B cell (primary cell): ENCODE measurements around the gene MCOLN1. TPM values are rescaled to one million over a fixed set of nuclear protein-coding genes. Genes with fewer than 3 reads are reported as not detected.

Experiments used
- ATAC-seq: fragments of 200-7000 bp; cut with Tn5 transposase; one replicate; pipeline ENCODE4 v1.10.0; 2021; ENCODE audit warnings: low read depth, mild to moderate bottlenecking, moderate number of reproducible peaks, moderate library complexity
- CTCF ChIA-PET: fragments of 350-600 bp; sonication (Branson Sonifier 250); formaldehyde crosslinking; loops from one replicate; lab custom pipeline; 2021; ENCODE audit warnings: antibody characterized with exemption, inconsistent platforms; lab: Charles Lee
- POLR2A ChIA-PET: fragments of 350-600 bp; sonication (Branson Sonifier 250); formaldehyde crosslinking; loops from one replicate; lab custom pipeline; 2021; ENCODE audit warnings: antibody characterized with exemption; lab: Charles Lee
- DNase-seq: peaks from one replicate; pipeline ENCODE4 v3.0.0; 2013
- H2AFZ ChIP-seq: 2 replicates; pipeline ENCODE4 v1.6.1; 2012; ENCODE audit warnings: mild to moderate bottlenecking, low read depth, low read length; ENCODE audit not compliant: insufficient read depth, poor library complexity, severe bottlenecking
- H3K27ac ChIP-seq, 2 donors: 1 replicate in 1 of 2; 2 replicates in 1 of 2; pipeline ENCODE4 v1.5.1; 2012 to 2013; ENCODE audit warnings: low read length in 2 of 2, mild to moderate bottlenecking in 2 of 2, moderate library complexity in 1 of 2
- H3K27me3 ChIP-seq, 4 experiments: fragments of 200-600 bp in 1 of 4; sonication (generic) in 1 of 4; replicated peaks in 1 of 4; 1 replicate in 2 of 4; 2 replicates in 2 of 4; pipeline versions ENCODE4 v1.6.1 to v1.7.0; 2013 to 2016; ENCODE audit warnings: low read length in 3 of 4, mild to moderate bottlenecking in 2 of 4, mixed read lengths in 1 of 4, moderate library complexity in 1 of 4; ENCODE audit not compliant: insufficient read depth in 4 of 4, control insufficient read depth in 3 of 4; ENCODE audit errors: control extremely low read depth in 1 of 4
- H3K36me3 ChIP-seq, 2 experiments: replicated peaks in 1 of 2; 1 replicate in 1 of 2; 2 replicates in 1 of 2; pipeline versions ENCODE4 v1.6.1 to v1.7.1; 2013; ENCODE audit warnings: low read length in 1 of 2; ENCODE audit not compliant: insufficient read depth in 2 of 2, control insufficient read depth in 1 of 2; ENCODE audit errors: control extremely low read depth in 1 of 2, extremely low read depth in 1 of 2
- H3K4me1 ChIP-seq, 2 donors: fragments of 200-600 bp in 1 of 2; sonication (generic) in 1 of 2; 1 replicate in 1 of 2; 2 replicates in 1 of 2; pipeline versions ENCODE4 v1.5.1 to v1.6.1; 2013 to 2017; ENCODE audit warnings: low read length in 2 of 2; ENCODE audit not compliant: control insufficient read depth in 2 of 2, insufficient read depth in 2 of 2
- H3K4me2 ChIP-seq: replicated peaks from 2 replicates; pipeline ENCODE3; 2012; ENCODE audit warnings: mild to moderate bottlenecking, low read depth, low read length; ENCODE audit not compliant: poor library complexity, severe bottlenecking
- H3K4me3 ChIP-seq, 5 experiments: fragments of 200-600 bp in 1 of 5; sonication (generic) in 1 of 5; 1 replicate in 3 of 5; 2 replicates in 2 of 5; pipeline versions ENCODE4 v1.5.1 to v1.7.0; 2011 to 2016; ENCODE audit warnings: low read length in 4 of 5, mild to moderate bottlenecking in 4 of 5, low read depth in 2 of 5, control low read depth in 1 of 5, moderate library complexity in 1 of 5; ENCODE audit not compliant: insufficient read depth in 1 of 5; ENCODE audit errors: control extremely low read depth in 1 of 5, extremely low read depth in 1 of 5
- H3K79me2 ChIP-seq: fragments of 200-600 bp; sonication (generic); one replicate; pipeline ENCODE4 v1.6.0; 2016; ENCODE audit warnings: low read length; ENCODE audit not compliant: control insufficient read depth, insufficient read depth
- H3K9ac ChIP-seq: fragments of 200-600 bp; sonication (generic); 2 replicates; pipeline ENCODE4 v1.6.1; 2017; ENCODE audit warnings: mild to moderate bottlenecking, low read length, moderate library complexity
- H3K9me3 ChIP-seq, 3 donors: one replicate each; pipeline versions ENCODE4 v1.6.1 to v1.7.1; 2013; ENCODE audit warnings: low read length in 2 of 3; ENCODE audit not compliant: control insufficient read depth in 2 of 3, insufficient read depth in 1 of 3; ENCODE audit errors: control extremely low read depth in 1 of 3
- H4K20me1 ChIP-seq: 2 replicates; pipeline ENCODE4 v1.6.0; 2012; ENCODE audit warnings: mild to moderate bottlenecking, low read length; ENCODE audit not compliant: insufficient read depth, control insufficient read depth, poor library complexity, severe bottlenecking
- H3K27ac Mint-ChIP-seq: one replicate; pipeline ENCODE4 v1.8.0; 2021; ENCODE audit warnings: mixed read lengths
- H3K27me3 Mint-ChIP-seq: one replicate; pipeline ENCODE4 v1.8.0; 2021; ENCODE audit warnings: mixed read lengths
- H3K4me1 Mint-ChIP-seq: one replicate; pipeline ENCODE4 v1.8.0; 2021; ENCODE audit warnings: mixed read lengths
- H3K4me3 Mint-ChIP-seq: one replicate; pipeline ENCODE4 v1.8.0; 2021; ENCODE audit warnings: mixed read lengths
- H3K9me3 Mint-ChIP-seq: one replicate; pipeline ENCODE4 v1.8.0; 2022; ENCODE audit warnings: mixed read lengths; ENCODE audit not compliant: insufficient read depth
- CTCF ChIP-seq: fragments of 200-600 bp; IDR thresholded peaks from one replicate; pipeline ENCODE4 v1.8.0; 2022; ENCODE audit warnings: antibody characterized with exemption, mild to moderate bottlenecking
- EZH2 ChIP-seq: IDR thresholded peaks from 2 replicates; pipeline ENCODE4 v1.6.1; 2012; ENCODE audit warnings: borderline replicate concordance, low read depth, mild to moderate bottlenecking, moderate library complexity, low read length; ENCODE audit not compliant: insufficient read depth, poor library complexity, severe bottlenecking
- WGBS: methylation state at CpG from one replicate; pipeline ENCODE4 v1.1.5; 2013; ENCODE audit warnings: missing lambda C conversion rate; ENCODE audit not compliant: insufficient coverage; 5-methylcytosine and 5-hydroxymethylcytosine counted together
- intact Hi-C: fragments of 100-400 bp; cut with micrococcal nuclease; formaldehyde crosslinking; loops from one replicate; pipeline ENCODE4 v1.10.0; 2022
- polyA plus RNA-seq: library from polyadenylated mRNA; depleted of rRNA; stranded (reverse); fragments of >200 nt; gene quantifications from 2 replicates; pipeline ENCODE4 v1.2.3, GENCODE V29; 2012
- total RNA-seq, 2 donors: library from RNA; stranded (reverse); fragments of 120-200 nt in 1 of 2; gene quantifications; 1 replicate in 1 of 2; 2 replicates in 1 of 2; pipeline versions ENCODE4 v1.2.3 to v1.2.4, GENCODE V29; 2013 to 2022

MCOLN1 gene
- total and polyA plus RNA-seq, 2 donors (not counting 1 experiment from before 2014, with no cell fraction given): 12.5 to 19.0 TPM

GRCh38 chr19:7529246-7529600 is 6.8 kb downstream of the MCOLN1 start:
- WGBS: 90% methylated on average over 14 of the region's 15 CpGs
- POLR2A ChIA-PET: no interaction called here
- Histone ChIP-seq H2AFZ (no peak overlapping the region), H3K27ac (no peak overlapping the region), H3K4me2 (no peak overlapping the region), H3K27me3 (no peaks in the 10 kb centered on the region), H3K9ac (no peak overlapping the region), H3K9me3 (no peaks in the 10 kb centered on the region), H3K4me3 (no peak overlapping the region), H3K4me1 (peaks cover 0 to 14% of the 10 kb centered on the region in 2 donors), H3K79me2 (no peaks in the 10 kb centered on the region), H4K20me1 (no peaks in the 10 kb centered on the region), H3K36me3 (peaks cover 0 to 7% of the 10 kb centered on the region in 2 experiments)
- Mint-ChIP-seq H3K4me1 (peaks cover 5% of the 10 kb centered on the region), H3K4me3 (no peak overlapping the region), H3K27me3 (no peaks in the 10 kb centered on the region), H3K9me3 (no peaks in the 10 kb centered on the region), H3K27ac (no peak overlapping the region)
- intact Hi-C loops: no loop called here
- no peak for DNase-seq
- no peak for ATAC-seq
- TF ChIP-seq EZH2 (no peak), CTCF (no peak)
- CTCF ChIA-PET: no interaction called here

- Histone ChIP-seq H3K9ac (no peak overlapping the region), H3K27ac (no peak overlapping the region), H3K4me1 (peaks cover 0 to 20% of the 10 kb centered on the region in 2 donors), H3K9me3 (no peaks in the 10 kb centered on the region), H4K20me1 (no peaks in the 10 kb centered on the region), H2AFZ (no peak overlapping the region), H3K36me3 (peaks cover 0 to 7% of the 10 kb centered on the region in 2 experiments), H3K4me3 (no peak overlapping the region), H3K4me2 (no peak overlapping the region), H3K27me3 (no peaks in the 10 kb centered on the region), H3K79me2 (no peaks in the 10 kb centered on the region)
- WGBS: 96% methylated on average over 30 of the region's 33 CpGs
- Mint-ChIP-seq H3K27me3 (no peaks in the 10 kb centered on the region), H3K9me3 (no peaks in the 10 kb centered on the region), H3K4me1 (peaks cover 5% of the 10 kb centered on the region), H3K27ac (no peak overlapping the region), H3K4me3 (no peak overlapping the region)
- ChIA-PET CTCF (no interaction called here), POLR2A (no interaction called here)
- DNase-seq (no peak), ATAC-seq (no peak)
- TF ChIP-seq EZH2: no peak
- TF ChIP-seq CTCF: no peak
- intact Hi-C loops: no loop called here
These were observed 7.4 kb downstream of the MCOLN1 start for GRCh38 chr19:7529610-7530490.
